HG02938 (cell line): ENCODE results near the gene TNIP2.

ENCODE experiments used
- ATAC-seq: cut with Tn5 transposase; IDR thresholded peaks from one replicate; pipeline ENCODE4 v1.9.1; 2021; ENCODE audit warnings: mild to moderate bottlenecking, moderate library complexity; ENCODE audit not compliant: unreplicated experiment

TNIP2 gene

GRCh38 chr4:2725380-2725779, 30.8 kb downstream of the TNIP2 start:
- ATAC-seq = no peak

GRCh38 chr4:2723751-2724150, 32.4 kb downstream of the TNIP2 start:
- ATAC-seq = no peak

GRCh38 chr4:2722033-2722432, 34.1 kb downstream of the TNIP2 start:
- no peak for ATAC-seq

- ATAC-seq = no peak
These were observed 34.5 kb downstream of the TNIP2 start for GRCh38 chr4:2721586-2721985.

- no peak for ATAC-seq
These were observed 39.9 kb downstream of the TNIP2 start for GRCh38 chr4:2716236-2716635.

GRCh38 chr4:2715426-2715825, 40.7 kb downstream of the TNIP2 start:
- no peak for ATAC-seq

GRCh38 chr4:2714918-2715317, 41.2 kb downstream of the TNIP2 start:
- no peak for ATAC-seq

- ATAC-seq = no peak
These were observed 41.9 kb downstream of the TNIP2 start for GRCh38 chr4:2714061-2714770.

- no peak for ATAC-seq
These were observed 42.8 kb downstream of the TNIP2 start for GRCh38 chr4:2713337-2713736.

GRCh38 chr4:2712261-2712842, 43.8 kb downstream of the TNIP2 start:
- no peak for ATAC-seq

- ATAC-seq = no peak
These were observed 53.4 kb downstream of the TNIP2 start for GRCh38 chr4:2702770-2703169.

GRCh38 chr4:2702361-2702760, 53.8 kb downstream of the TNIP2 start:
- ATAC-seq = no peak

GRCh38 chr4:2700031-2700430, 56.1 kb downstream of the TNIP2 start:
- no peak for ATAC-seq

GRCh38 chr4:2699534-2699933, 56.6 kb downstream of the TNIP2 start:
- ATAC-seq = no peak

- ATAC-seq = no peak
These were observed 57.1 kb downstream of the TNIP2 start for GRCh38 chr4:2698951-2699505.

GRCh38 chr4:2698504-2698903, 57.6 kb downstream of the TNIP2 start:
- no peak for ATAC-seq

GRCh38 chr4:2697995-2698414, 58.1 kb downstream of the TNIP2 start:
- no peak for ATAC-seq

GRCh38 chr4:2696423-2696822, 59.7 kb downstream of the TNIP2 start:
- ATAC-seq = peak; percentile 95

GRCh38 chr4:2695346-2696060, 60.6 kb downstream of the TNIP2 start:
- no peak for ATAC-seq

GRCh38 chr4:2694691-2695090, 61.4 kb downstream of the TNIP2 start:
- ATAC-seq = no peak

GRCh38 chr4:2691952-2692435, 64.1 kb downstream of the TNIP2 start:
- no peak for ATAC-seq
